Measurements from ENCODE around the gene PRKAA1.

GRCh38 chr5:40743771-40744170, 54.4 kb downstream of the PRKAA1 start:
- TF ChIP-seq CTCF (IDR thresholded peaks at IDR 0.05; ENCODE audit: low read length) (no peak), EZH2 (IDR thresholded peaks at IDR 0.05; ENCODE audit: borderline replicate concordance, low read length) (no peak)

All from OCI-LY1 (cell line).